ENCODE results near the gene NXT1.

The NXT1 gene

GRCh38 chr20:23361119-23361475, 10.5 kb downstream of the NXT1 start:
- no peak for DNase-seq (ENCODE audit: low read depth in 2 of 2)

- peak; percentile 95 to 96 for DNase-seq (ENCODE audit: low read depth in 2 of 2)
These were observed 11.1 kb downstream of the NXT1 start, which contains the start of gene GZF1 for GRCh38 chr20:23361476-23362391. TSS of gene GZF1 (plus strand) at chr20:23362182. CDS start at chr20:23364384, 2,202 bp downstream.

GRCh38 chr20:23362392-23363256, 12.0 kb downstream of the NXT1 start:
- no peak for DNase-seq (ENCODE audit: low read depth in 2 of 2)

- DNase-seq (ENCODE audit: low read depth in 2 of 2) = no peak
These were observed 12.7 kb downstream of the NXT1 start for GRCh38 chr20:23363257-23363649.

DNA sequence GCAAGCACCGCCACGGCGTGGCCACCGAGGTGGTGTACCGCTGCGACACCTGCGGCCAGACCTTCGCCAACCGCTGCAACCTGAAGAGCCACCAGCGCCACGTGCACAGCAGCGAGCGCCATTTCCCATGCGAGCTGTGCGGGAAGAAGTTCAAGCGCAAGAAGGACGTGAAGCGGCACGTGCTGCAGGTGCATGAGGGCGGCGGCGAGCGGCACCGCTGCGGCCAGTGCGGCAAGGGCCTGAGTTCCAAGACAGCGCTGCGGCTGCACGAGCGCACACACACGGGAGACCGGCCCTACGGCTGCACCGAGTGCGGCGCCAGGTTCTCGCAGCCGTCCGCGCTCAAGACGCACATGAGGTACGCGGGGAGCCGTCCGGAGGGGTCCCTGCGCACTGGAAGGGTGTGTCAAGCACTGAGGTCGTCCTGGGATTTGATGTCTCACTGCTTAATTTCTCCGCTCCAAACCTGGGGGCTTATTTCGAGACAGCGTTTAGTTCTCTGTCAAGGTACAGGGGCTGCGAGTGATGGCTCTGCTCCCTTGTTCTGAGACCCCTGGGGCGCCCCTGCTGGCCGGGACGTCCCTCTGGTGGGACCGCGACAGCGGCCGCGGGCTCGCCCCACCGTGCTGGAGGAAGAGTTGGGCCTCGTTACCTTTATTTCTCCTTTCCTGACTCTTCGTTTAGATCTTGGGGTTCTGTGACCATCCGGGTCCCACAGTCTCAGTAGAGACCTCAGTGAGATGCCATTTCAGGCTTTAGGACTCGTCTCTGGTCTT, 15.0 kb downstream of the NXT1 start:
- no peak for DNase-seq (ENCODE audit: low read depth in 2 of 2)

DNA sequence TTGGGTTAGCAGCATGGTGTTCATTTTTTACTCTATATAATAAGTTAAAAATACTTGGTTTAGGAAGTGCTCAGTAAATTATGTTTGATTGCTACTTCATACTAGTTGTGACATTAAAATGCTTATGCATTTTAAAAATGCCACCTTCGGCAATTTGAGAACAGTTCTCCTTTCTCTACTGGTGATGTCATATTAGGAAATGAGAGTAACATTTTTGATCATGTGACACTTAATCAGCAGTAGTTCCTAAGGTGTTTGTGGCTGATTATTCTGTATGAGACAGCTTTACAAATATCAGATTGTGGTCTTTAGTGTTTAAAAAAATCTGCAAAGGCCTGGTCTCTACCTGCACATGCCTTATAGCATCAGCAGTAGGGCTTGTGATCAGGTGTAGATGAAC, 15.8 kb downstream of the NXT1 start:
- no peak for DNase-seq (ENCODE audit: low read depth in 2 of 2)

GRCh38 chr20:23367770-23368169, 17.2 kb downstream of the NXT1 start:
- no peak for DNase-seq (ENCODE audit: low read depth in 2 of 2)

DNA sequence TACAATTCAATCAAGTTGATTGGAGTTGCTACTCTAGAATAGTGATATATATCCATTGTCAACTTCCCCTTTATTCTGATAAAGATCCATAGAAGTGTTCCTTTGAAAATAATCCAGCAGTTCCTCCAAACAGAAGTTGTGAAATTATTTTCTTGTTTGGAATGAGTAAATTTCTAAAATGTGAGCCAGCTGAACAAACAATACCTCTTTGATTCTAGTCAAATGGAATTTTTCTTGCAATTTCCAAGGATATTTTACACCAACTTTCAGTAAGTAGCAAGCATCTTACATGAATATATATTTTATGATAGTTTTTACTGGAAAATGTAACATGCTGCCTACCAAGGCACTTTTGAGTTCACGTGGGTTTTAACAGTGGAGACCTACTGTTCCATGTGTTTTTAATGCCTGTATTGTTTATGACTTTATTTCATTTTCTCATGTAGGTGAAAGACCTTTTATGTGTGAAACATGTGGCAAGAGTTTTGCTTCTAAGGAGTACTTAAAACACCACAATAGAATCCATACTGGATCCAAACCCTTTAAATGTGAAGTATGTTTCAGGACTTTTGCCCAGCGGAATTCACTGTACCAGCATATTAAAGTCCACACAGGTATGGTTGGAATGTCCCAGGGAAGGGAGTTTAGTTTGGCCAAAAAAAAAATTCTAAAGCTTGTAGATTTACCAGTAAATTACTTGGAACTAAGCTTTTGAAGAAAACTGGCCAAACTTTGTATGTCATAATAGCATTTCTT, 17.9 kb downstream of the NXT1 start:
- DNase-seq (ENCODE audit: low read depth in 2 of 2) = no peak

GRCh38 chr20:23369072-23369823, 18.7 kb downstream of the NXT1 start:
- no peak for DNase-seq (ENCODE audit: low read depth in 2 of 2)

DNA sequence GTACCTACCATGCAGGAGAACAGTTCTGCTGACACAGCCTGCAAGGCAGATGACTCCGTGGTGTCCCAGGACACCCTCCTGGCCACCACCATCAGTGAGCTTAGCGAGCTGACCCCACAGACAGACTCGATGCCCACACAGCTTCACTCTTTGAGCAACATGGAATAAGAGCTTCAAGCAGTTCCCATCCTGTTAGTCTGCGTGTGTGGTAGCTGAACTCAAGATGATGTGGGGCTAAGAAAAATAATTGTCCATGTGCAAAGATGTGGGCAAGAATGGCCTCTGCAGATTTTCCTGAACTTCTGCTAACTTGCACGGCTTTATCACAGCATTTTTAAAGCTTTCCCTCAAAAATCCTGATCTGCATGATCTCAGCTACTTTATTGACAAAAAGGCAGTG, 19.7 kb downstream of the NXT1 start:
- DNase-seq (ENCODE audit: low read depth in 2 of 2) = no peak

DNA sequence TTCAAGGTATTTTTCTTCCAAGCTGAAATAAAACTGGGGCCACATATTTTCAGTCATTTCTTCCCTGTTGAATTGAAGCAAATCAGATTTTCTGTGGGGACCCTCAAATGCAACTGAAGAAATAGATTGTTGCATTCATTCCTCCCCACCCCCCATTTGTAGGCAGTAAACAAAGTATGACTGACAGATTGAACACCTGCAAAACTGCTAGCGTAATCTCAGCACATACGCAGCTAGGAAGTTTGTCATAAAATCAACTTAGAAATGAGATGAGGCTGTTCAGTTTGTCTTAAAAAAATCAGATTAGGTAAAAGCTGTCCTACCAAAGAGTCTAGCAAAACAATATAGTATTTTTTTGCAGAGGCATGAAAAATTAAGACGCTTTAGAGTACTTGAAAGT, 20.3 kb downstream of the NXT1 start:
- no peak for DNase-seq (ENCODE audit: low read depth in 2 of 2)

DNA sequence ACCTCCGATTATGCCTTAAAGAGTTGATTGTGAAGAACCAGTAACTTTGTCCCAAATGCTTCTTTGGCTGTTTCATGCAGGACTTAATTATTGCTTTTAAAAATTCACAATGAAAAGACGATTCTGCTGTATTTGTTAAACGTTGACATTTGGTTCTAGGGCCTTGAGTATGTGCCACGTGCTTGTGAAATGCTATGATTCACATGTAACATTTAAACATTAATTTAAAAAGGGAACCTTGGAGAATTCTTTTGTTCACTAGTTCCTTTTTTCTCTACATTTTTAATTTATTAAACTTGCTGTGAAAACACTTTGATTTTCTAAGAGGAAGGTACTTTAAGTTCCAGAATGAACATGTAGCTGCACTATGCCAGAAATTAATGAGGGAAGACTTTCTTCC, 20.9 kb downstream of the NXT1 start:
- DNase-seq (ENCODE audit: low read depth in 2 of 2) = no peak

DNA sequence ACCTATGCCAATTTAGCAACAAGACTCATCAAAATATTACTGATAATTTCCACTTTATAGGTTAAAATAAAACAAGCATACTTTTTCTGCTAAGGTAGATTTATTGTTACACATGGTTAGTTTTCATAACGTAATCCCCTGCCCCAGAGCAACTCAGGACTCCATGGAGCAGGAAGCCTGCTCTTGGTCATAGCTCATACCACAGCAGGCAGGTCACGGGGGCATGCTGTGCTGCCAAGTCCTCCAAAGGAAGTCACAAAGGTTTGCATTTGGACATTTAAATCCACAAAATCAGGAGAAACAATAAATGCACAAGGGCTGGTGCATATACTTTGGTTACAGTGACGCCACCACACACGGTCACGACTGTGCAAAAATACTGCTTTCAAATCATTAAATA, 23.9 kb downstream of the NXT1 start:
- no peak for DNase-seq (ENCODE audit: low read depth in 2 of 2)

DNA sequence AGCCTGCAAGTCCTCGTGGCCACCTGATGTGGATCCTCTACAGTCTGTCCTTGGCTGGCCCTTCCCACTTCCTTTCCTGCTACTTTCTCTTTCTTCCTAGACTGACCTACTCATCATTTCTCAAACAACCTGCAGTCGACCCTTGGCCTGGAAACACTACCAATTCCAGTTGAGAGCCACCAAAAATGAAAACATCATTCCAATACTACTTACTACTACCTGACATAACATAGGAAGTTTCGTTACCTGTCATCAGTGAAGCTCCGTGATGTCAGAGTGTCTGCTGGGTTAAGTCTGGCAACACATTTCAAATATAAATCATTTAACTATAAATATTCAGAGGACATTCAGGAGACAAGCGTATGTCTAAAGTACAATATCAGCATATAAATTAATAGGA, 25.2 kb downstream of the NXT1 start:
- no peak for DNase-seq (ENCODE audit: low read depth in 2 of 2)

DNA sequence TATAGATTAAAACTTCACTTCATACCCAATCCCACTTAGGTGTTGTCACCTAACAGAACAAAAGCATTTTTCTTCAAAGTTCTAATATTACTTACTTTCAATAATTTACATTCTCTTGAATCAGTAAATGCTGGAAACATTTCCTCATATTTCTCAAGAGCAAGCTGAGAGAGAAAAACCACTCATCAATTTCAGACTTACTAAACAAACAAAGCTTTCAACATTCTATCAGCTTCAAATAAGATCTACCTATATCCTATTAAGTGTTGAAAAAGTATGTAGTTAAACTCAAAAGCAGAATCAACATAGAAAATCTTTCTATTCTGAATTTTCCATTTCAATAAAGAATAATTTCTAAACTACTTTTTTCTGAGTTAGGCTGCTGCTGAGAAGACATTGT, 29.2 kb downstream of the NXT1 start:
- no peak for DNase-seq (ENCODE audit: low read depth in 2 of 2)

- no peak for DNase-seq (ENCODE audit: low read depth in 2 of 2)
These were observed 31.3 kb downstream of the NXT1 start for GRCh38 chr20:23381876-23382275.

DNA sequence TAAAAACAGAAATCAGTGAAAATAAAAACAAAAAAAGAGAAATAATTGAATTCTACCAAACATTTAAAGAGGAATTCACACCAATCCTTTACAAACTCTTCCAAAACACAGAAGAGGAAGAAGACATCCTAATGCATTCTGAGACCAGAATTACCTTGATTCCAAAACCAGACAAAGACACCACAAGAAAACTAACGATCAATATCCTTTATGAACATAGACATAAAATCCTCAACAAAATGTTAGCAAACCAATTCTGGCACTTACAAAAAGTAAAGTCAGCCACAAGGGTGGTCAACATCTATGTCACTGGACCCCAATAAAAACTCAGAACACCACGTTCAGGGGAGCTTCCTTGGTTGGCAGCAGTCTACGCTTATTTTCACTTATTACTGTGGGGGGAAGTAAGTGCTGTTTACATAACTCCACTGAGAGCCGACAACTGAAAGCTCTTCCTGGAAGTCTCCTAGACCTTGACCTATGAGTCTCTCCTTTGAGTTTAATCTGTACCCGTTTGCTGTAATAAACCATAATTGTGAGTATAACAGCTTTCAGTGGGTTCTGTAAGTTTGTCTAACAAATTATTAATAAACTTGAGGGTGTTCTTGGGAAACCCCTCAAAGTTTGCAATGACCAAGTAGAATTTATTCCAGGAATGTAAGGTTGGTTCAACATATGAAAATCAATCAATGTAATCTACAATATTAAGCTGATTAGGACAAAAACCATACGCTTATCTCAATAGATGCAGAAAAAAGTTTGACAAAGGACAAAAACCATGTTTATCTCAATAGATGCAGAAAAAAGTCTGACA, 35.9 kb downstream of the NXT1 start:
- no peak for DNase-seq (ENCODE audit: low read depth in 2 of 2)

- no peak for DNase-seq (ENCODE audit: low read depth in 2 of 2)
These were observed 36.5 kb downstream of the NXT1 start for GRCh38 chr20:23387118-23387443.

- DNase-seq (ENCODE audit: low read depth in 2 of 2) = no peak
These were observed 39.6 kb downstream of the NXT1 start for GRCh38 chr20:23390091-23390774.
